ENCODE data around the gene PPP1R10. TPM values are rescaled to one million over a fixed set of nuclear protein-coding genes. Genes with fewer than 3 reads are reported as not detected.

PPP1R10 gene
- total and polyA plus RNA-seq, 9 donors, result 34.7 to 106 (median 76.0) TPM

DNA sequence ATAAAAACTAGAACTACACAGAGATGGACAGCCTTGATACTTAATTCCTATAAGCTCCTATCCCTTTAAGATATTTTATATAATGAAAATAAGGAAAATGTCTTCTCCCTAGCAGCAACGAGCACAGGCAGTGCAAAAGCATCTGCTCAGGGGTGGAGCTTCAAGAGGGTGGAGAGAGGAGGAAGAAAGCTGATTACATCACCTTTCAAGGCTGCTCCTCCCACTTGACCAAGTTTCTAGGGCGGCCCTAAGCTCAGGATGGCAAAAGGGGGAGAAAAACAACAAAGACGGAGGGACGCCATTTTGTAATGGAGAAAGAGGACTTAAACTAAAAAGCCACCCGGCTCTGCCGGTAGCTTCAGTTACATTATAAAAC is 2.2 kb downstream of the PPP1R10 start:
- peaks cover 8% of the 10 kb centered on the region for H3K4me1 ChIP-seq (ENCODE audit: insufficient read depth)
- TF ChIP-seq EP300 (IDR thresholded peaks at IDR 0.05) (no peak), CTCF (IDR thresholded peaks at IDR 0.05) (no peak), POLR2A (IDR thresholded peaks at IDR 0.05) (peak; percentile 71)
- WGBS, 3 donors, result 0 to 1% (median 0%) methylated on average over 6 of the region's 6 CpGs
- H3K27ac ChIP-seq, result peak overlapping the region; percentile 95
- intact Hi-C loops (cut with DNase I), result loop anchor here in 1 of 4 donors (5.0 kb wide), 1 partner anchor 72 kb away; the partner anchor contains the start of gene PPP1R18
- DNase-seq, result peak; percentile 77 to 92 (median 84)
- no peaks in the 10 kb centered on the region for H3K36me3 ChIP-seq
- H3K27me3 ChIP-seq, result no peaks in the 10 kb centered on the region
- no peaks in the 10 kb centered on the region for H3K9me3 ChIP-seq
- H3K4me3 ChIP-seq, result peak overlapping the region; percentile 90

- Histone ChIP-seq H3K4me1 (ENCODE audit: insufficient read depth) (peaks cover 12% of the 10 kb centered on the region), H3K27me3 (no peaks in the 10 kb centered on the region), H3K27ac (peak overlapping the region; percentile 49 to 95), H3K4me3 (peak overlapping the region; percentile 47), H3K36me3 (no peaks in the 10 kb centered on the region), H3K9me3 (no peaks in the 10 kb centered on the region)
- TF ChIP-seq EP300 (IDR thresholded peaks at IDR 0.05) (no peak), POLR2A (IDR thresholded peaks at IDR 0.05) (no peak), CTCF (IDR thresholded peaks at IDR 0.05) (no peak)
- 13 to 15% (median 14%) methylated on average over 8 of the region's 8 CpGs for WGBS, 3 donors
- intact Hi-C loops (cut with DNase I), result no loop called here
- DNase-seq, result peak in 1 of 5 donors; percentile 42
Measured at GRCh38 chr6:30614044-30614842, 2.8 kb downstream of the PPP1R10 start.

- peaks cover 11% of the 10 kb centered on the region for H3K4me1 ChIP-seq (ENCODE audit: insufficient read depth)
- H3K27me3 ChIP-seq, result no peaks in the 10 kb centered on the region
- TF ChIP-seq CTCF (IDR thresholded peaks at IDR 0.05) (no peak), POLR2A (IDR thresholded peaks at IDR 0.05) (no peak), EP300 (IDR thresholded peaks at IDR 0.05) (no peak)
- no peak overlapping the region for H3K4me3 ChIP-seq
- H3K27ac ChIP-seq, result peak overlapping the region in 1 of 2 donors; percentile 95
- intact Hi-C loops (cut with DNase I), result no loop called here
- no peaks in the 10 kb centered on the region for H3K9me3 ChIP-seq
- no peaks in the 10 kb centered on the region for H3K36me3 ChIP-seq
- no peak for DNase-seq
Measured at GRCh38 chr6:30613251-30614043, 3.6 kb downstream of the PPP1R10 start.

DNA sequence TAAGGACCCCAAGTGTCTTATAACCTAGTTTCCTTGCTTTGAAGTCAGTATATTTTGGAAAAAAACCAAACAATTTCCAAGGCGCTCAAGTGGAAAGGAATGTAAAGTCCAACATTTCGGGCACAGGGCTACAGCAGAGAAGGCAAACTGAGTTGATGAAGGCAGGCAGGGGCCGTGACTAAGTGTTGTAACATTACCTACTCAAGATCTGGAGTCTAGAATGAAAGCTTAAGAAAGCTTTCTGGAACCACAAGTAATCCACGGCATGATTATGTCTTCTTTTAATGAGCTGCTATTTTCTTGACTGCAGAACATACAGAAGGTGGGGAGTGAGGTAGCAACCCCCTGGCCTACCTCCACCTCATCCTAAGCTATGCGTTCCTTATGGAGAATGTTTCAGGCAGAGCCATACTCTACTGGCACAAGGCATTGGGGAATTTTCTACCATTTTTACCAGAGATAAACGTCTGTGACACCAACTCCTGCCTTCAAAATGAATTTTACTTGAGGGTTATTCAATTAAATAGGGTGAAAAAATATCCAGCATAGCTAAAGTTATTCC is 4.3 kb downstream of the PPP1R10 start:
- WGBS, 3 donors, result 17 to 29% (median 24%) methylated on average over 6 of the region's 6 CpGs
- Histone ChIP-seq H3K4me3 (no peak overlapping the region), H3K4me1 (ENCODE audit: insufficient read depth) (peaks cover 10% of the 10 kb centered on the region), H3K9me3 (no peaks in the 10 kb centered on the region), H3K36me3 (no peaks in the 10 kb centered on the region), H3K27ac (peak overlapping the region in 1 of 2 donors; percentile 22), H3K27me3 (no peaks in the 10 kb centered on the region)
- DNase-seq, result no peak
- TF ChIP-seq EP300 (IDR thresholded peaks at IDR 0.05) (no peak), POLR2A (IDR thresholded peaks at IDR 0.05) (no peak), CTCF (IDR thresholded peaks at IDR 0.05) (no peak)
- intact Hi-C loops (cut with DNase I), result no loop called here
